K562 (cell line): ENCODE measurements around the gene RC3H2. TPM values are rescaled to one million over a fixed set of nuclear protein-coding genes. Genes with fewer than 3 reads are reported as not detected.

ENCODE experiments used
- ATAC-seq: fragments of 200-7000 bp; cut with Tn5 transposase; 3 replicates; pipeline ENCODE4 v1.9.1; 2020; ENCODE audit warnings: moderate library complexity
- BruUV-seq: library from RNA; stranded (reverse); fragments of 400-500 nt; replicated peaks from 2 replicates; lab custom pipeline; 2021; lab: Mats Ljungman, UMichigan
- CTCF ChIA-PET: fragments of 300-600 bp; formaldehyde crosslinking; extraction: SDS; loops from one replicate; lab custom pipeline; 2021; ENCODE audit warnings: low intra/inter-chr PET ratio; lab: Yijun Ruan, JAX
- POLR2A ChIA-PET: fragments of 300-600, 350-650 bp; sonication (Branson Sonifier 250); formaldehyde crosslinking; extraction: SDS; loops from one replicate; lab custom pipeline; 2021; ENCODE audit warnings: antibody characterized with exemption, inconsistent platforms; lab: Yijun Ruan, JAX
- DNase-seq, 4 experiments: peaks; one replicate each; pipeline versions ENCODE4 v3.0.0 to v3.0.0-alpha.2; 2011 to 2018; ENCODE audit warnings: low spot score in 3 of 4, mixed read lengths in 3 of 4; ENCODE audit errors: extremely low read depth in 1 of 4
- FAIRE-seq: peaks from 2 replicates; lab custom pipeline; 2011; peaks lifted over from hg19 to GRCh38; lab: Jason Lieb, UNC
- H2AFZ ChIP-seq: 2 replicates; pipeline ENCODE4 v1.6.0; 2011; ENCODE audit warnings: low read depth, low read length, control low read depth, inconsistent platforms
- H3K27ac ChIP-seq: fragments of 200-600 bp; 3 replicates; pipeline ENCODE4 v1.8.0; 2011; ENCODE audit warnings: low read depth, mild to moderate bottlenecking, control low read depth, inconsistent platforms, low read length, moderate library complexity, mixed read lengths; ENCODE audit errors: extremely low read depth
- H3K27me3 ChIP-seq, 2 experiments: fragments of 300-600 bp in 1 of 2; 2 replicates in 1 of 2; 3 replicates in 1 of 2; pipeline versions ENCODE4 v1.6.0 to v1.8.0; 2011; ENCODE audit warnings: inconsistent platforms in 2 of 2, low read length in 2 of 2, mild to moderate bottlenecking in 1 of 2, mixed read lengths in 1 of 2, moderate library complexity in 1 of 2; ENCODE audit not compliant: control insufficient read depth in 2 of 2, insufficient read depth in 2 of 2
- H3K36me3 ChIP-seq: fragments of 300-600 bp; 3 replicates; pipeline ENCODE4 v1.8.0; 2011; ENCODE audit warnings: mild to moderate bottlenecking, low read length, inconsistent platforms; ENCODE audit not compliant: control insufficient read depth, insufficient read depth
- H3K4me1 ChIP-seq, 2 experiments: fragments of 200-600 bp in 1 of 2; replicated peaks in 1 of 2; 2 replicates in 1 of 2; 3 replicates in 1 of 2; pipeline versions ENCODE4 v1.5.1 to v1.8.0; 2011; ENCODE audit warnings: inconsistent platforms in 2 of 2, low read length in 2 of 2, mild to moderate bottlenecking in 1 of 2, mixed read lengths in 1 of 2, moderate library complexity in 1 of 2; ENCODE audit not compliant: control insufficient read depth in 2 of 2, insufficient read depth in 2 of 2
- H3K4me2 ChIP-seq: 2 replicates; pipeline ENCODE4 v1.6.1; 2011; ENCODE audit warnings: low read length, control low read depth, inconsistent platforms, mixed read lengths; ENCODE audit not compliant: insufficient read depth
- H3K4me3 ChIP-seq: fragments of 200-600 bp; sonication (generic), shearing (Covaris generic); 2 replicates; pipeline ENCODE4 v1.5.1; 2016; ENCODE audit warnings: control low read depth, inconsistent platforms
- H3K79me2 ChIP-seq: fragments of 200-600 bp; 3 replicates; pipeline ENCODE4 v1.8.0; 2011; ENCODE audit warnings: low read length, inconsistent platforms; ENCODE audit not compliant: control insufficient read depth, insufficient read depth
- H3K9ac ChIP-seq, 2 experiments: 2 replicates each; pipeline versions ENCODE4 v1.6.0 to v1.6.1; 2011; ENCODE audit warnings: low read depth in 2 of 2, low read length in 2 of 2, control low read depth in 1 of 2, inconsistent platforms in 1 of 2, mild to moderate bottlenecking in 1 of 2, mixed read lengths in 1 of 2; ENCODE audit not compliant: insufficient read depth in 1 of 2
- H3K9me1 ChIP-seq: one replicate; pipeline ENCODE4 v1.6.0; 2011; ENCODE audit warnings: inconsistent platforms, mild to moderate bottlenecking, low read length, moderate library complexity; ENCODE audit not compliant: control insufficient read depth, insufficient read depth
- H3K9me3 ChIP-seq: replicated peaks from 2 replicates; pipeline ENCODE4 v1.5.1; 2011; ENCODE audit warnings: low read depth, low read length, inconsistent platforms; ENCODE audit not compliant: control insufficient read depth, insufficient read depth
- H4K20me1 ChIP-seq: replicated peaks from 2 replicates; pipeline ENCODE4 v1.6.1; 2011; ENCODE audit warnings: low read length, inconsistent platforms, mixed read lengths; ENCODE audit not compliant: control insufficient read depth, insufficient read depth
- BCL6 ChIP-seq: fragments of 250-450 bp; sonication (Bioruptor Pico); IDR thresholded peaks from 2 replicates; pipeline ENCODE4 v1.4.0; 2020
- C11orf30 ChIP-seq: fragments of 450-650 bp; IDR thresholded peaks from 2 replicates; pipeline ENCODE4 v1.6.1; 2016; ENCODE audit warnings: low read depth, mild to moderate bottlenecking
- CHD4 ChIP-seq: fragments of 200-600 bp; sonication (generic); IDR thresholded peaks from 3 replicates; pipeline ENCODE4 v1.6.1; 2012; ENCODE audit warnings: low read depth, mild to moderate bottlenecking, mixed read lengths, low read length, inconsistent platforms; ENCODE audit not compliant: insufficient read depth, insufficient replicate concordance, poor library complexity, severe bottlenecking
- EP400 ChIP-seq: fragments of 450-650 bp; IDR thresholded peaks from 2 replicates; pipeline ENCODE4 v1.6.1; 2017; ENCODE audit warnings: antibody characterized with exemption, mild to moderate bottlenecking, moderate library complexity
- GABPB2 ChIP-seq: fragments of 250-450 bp; sonication (Bioruptor Pico); conservative IDR thresholded peaks from 2 replicates; pipeline ENCODE4 v1.5.1; 2021; ENCODE audit warnings: mild to moderate bottlenecking
- LEF1 ChIP-seq: fragments of 450-650 bp; IDR thresholded peaks from 2 replicates; pipeline ENCODE4 v1.6.1; 2016; ENCODE audit warnings: mild to moderate bottlenecking
- NR4A1 ChIP-seq, 2 experiments: fragments of 250-450 bp in 1 of 2; fragments of 450-650 bp in 1 of 2; sonication (Bioruptor Pico) in 1 of 2; IDR thresholded peaks; 2 replicates each; pipeline versions ENCODE4 v1.4.0 to v1.6.1; 2016 to 2020; ENCODE audit warnings: mild to moderate bottlenecking in 2 of 2, missing compliant biosample characterization in 1 of 2, missing genetic modification characterization in 1 of 2, moderate library complexity in 1 of 2
- RBM22 ChIP-seq: fragments of 200-400 bp; formaldehyde crosslinking; IDR thresholded peaks from 2 replicates; pipeline ENCODE4 v1.6.1; 2018; ENCODE audit warnings: low read length, low read depth; ENCODE audit not compliant: poor library complexity, severe bottlenecking
- ZNF347 ChIP-seq: fragments of 450-650 bp; formaldehyde crosslinking; IDR thresholded peaks from 2 replicates; pipeline ENCODE4 v1.4.0; 2020; ENCODE audit warnings: low read depth, mild to moderate bottlenecking, moderate library complexity
- ZNF445 ChIP-seq: fragments of 250-450 bp; sonication (Bioruptor Pico); IDR thresholded peaks from 2 replicates; pipeline ENCODE4 v1.4.0; 2020; ENCODE audit warnings: low read depth, mild to moderate bottlenecking, moderate library complexity
- WGBS: fragments of 100-300 bp; shearing (Covaris generic); methylation state at CpG from one replicate; pipeline ENCODE4 v1.1.6; 2016; ENCODE audit warnings: low coverage, mixed read lengths; ENCODE audit not compliant: insufficient coverage; ENCODE audit errors: missing lambda C conversion rate; 5-methylcytosine and 5-hydroxymethylcytosine counted together
- in situ Hi-C: fragments of 300-500 bp; cut with MboI; formaldehyde crosslinking; loops from 4 replicates; pipeline ENCODE4 v1.15.0; 2018; ENCODE audit warnings: inconsistent platforms, mixed read lengths
- intact Hi-C: fragments of 100-400 bp; cut with micrococcal nuclease; formaldehyde crosslinking; loops from 2 replicates; pipeline ENCODE4 v1.14.2; 2022
- polyA plus RNA-seq, 8 experiments: library from polyadenylated mRNA; depleted of rRNA in 4 of 8; stranded (reverse) in 5 of 8; unstranded in 3 of 8; fragments of >200 nt; fragmentation: Nextera tagmentation in 2 of 8; fragmentation: Illumina TruSeq in 1 of 8; extraction: Ambion mirVana in 2 of 8; extraction: Trizol in 1 of 8; gene quantifications; 2 replicates each; pipeline versions ENCODE4 v1.2.1 to v1.2.3, GENCODE V29; 2011 to 2014; ENCODE audit warnings: inconsistent platforms in 1 of 8, missing spikeins in 1 of 8
- total RNA-seq, 7 experiments: library from RNA; depleted of rRNA in 6 of 7; stranded (reverse); fragments of >200 nt in 6 of 7; fragmentation: Illumina TruSeq in 2 of 7; extraction: Trizol in 2 of 7; gene quantifications; 2 replicates each; pipeline versions ENCODE4 v1.2.1 to v1.2.3, GENCODE V29; 2011 to 2021; ENCODE audit warnings: low replicate concordance in 1 of 7
- TF ChIP-seq, protein P1 (sequence below): fragments of 450-650 bp; formaldehyde crosslinking; IDR thresholded peaks from 2 replicates; pipeline ENCODE4 v1.4.0; 2020; ENCODE audit warnings: mild to moderate bottlenecking, mixed read lengths
- TF ChIP-seq, protein P2 (sequence below): fragments of 250-450 bp; sonication (Bioruptor Pico); IDR thresholded peaks from 2 replicates; pipeline ENCODE4 v1.9.0; 2021; ENCODE audit warnings: mild to moderate bottlenecking, inconsistent platforms

RC3H2 gene
- total and polyA plus RNA-seq, 9 of the 15 experiments (the other 6 are each of a cell fraction or from before 2014, with no cell fraction given): 5.6 to 35.4 (median 18.6) TPM

DNA sequence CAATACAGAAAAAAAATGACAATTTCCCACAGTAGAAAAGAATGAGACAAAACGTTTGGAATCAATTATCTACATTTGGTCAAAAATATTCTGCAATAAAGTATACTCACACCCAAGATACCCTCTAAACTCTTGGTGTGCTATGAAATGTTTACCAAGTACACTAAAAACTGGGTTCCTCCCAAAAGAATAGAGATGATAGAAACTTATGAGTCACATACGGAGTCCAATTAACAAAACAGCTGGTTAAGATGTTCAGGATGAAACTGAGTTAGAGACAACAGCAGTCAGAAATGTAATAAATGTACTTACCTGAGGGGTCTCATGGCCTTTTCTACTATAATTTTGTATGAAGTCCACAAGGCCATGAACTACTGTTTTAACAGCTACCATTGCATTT, 25.7 kb downstream of the RC3H2 start (continued):
- TF ChIP-seq NR4A1 (CRISPR knock-in tag; IDR thresholded peaks at IDR 0.05) (no peak), NR4A1 (tag; IDR thresholded peaks at IDR 0.05) (no peak)
- TF ChIP-seq, protein P1, sequence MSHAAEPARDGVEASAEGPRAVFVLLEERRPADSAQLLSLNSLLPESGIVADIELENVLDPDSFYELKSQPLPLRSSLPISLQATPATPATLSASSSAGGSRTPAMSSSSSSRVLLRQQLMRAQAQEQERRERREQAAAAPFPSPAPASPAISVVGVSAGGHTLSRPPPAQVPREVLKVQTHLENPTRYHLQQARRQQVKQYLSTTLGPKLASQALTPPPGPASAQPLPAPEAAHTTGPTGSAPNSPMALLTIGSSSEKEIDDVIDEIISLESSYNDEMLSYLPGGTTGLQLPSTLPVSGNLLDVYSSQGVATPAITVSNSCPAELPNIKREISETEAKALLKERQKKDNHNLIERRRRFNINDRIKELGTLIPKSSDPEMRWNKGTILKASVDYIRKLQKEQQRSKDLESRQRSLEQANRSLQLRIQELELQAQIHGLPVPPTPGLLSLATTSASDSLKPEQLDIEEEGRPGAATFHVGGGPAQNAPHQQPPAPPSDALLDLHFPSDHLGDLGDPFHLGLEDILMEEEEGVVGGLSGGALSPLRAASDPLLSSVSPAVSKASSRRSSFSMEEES (CRISPR knock-in tag): no peak

DNA sequence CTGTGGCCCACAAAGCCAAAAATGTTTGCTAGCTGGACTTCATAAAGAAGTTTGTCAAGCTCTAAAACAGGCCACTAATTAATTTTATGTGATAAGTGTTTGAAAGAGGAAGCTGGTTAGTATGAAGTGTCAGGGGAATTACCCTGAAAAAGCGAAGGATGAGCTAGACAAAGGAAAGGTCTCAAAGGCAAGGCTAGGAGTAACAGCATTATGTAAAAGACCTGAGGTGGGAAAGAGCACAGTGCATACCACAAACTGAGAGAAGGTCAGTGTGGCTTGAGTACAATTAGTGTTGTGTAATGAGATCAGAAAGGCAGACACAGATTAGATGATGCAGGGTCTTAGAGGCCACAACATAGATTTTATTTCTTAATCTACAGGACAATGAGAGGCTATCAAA, 29.6 kb downstream of the RC3H2 start:
- BruUV-seq: no TSS peak
- Histone ChIP-seq H4K20me1 (no peaks in the 10 kb centered on the region), H2AFZ (no peak overlapping the region), H3K4me1 (no peaks in the 10 kb centered on the region), H3K9ac (no peak overlapping the region), H3K9me3 (no peaks in the 10 kb centered on the region), H3K79me2 (no peaks in the 10 kb centered on the region), H3K4me2 (no peak overlapping the region), H3K9me1 (no peaks in the 10 kb centered on the region), H3K4me3 (no peak overlapping the region), H3K27me3 (no peaks in the 10 kb centered on the region), H3K27ac (no peak overlapping the region), H3K36me3 (peaks cover 90% of the 10 kb centered on the region)
- DNase-seq (no peak), FAIRE-seq (no peak), ATAC-seq (no peak)
- in situ Hi-C loops (no loop called here), intact Hi-C loops (no loop called here)
- ChIA-PET CTCF (no interaction called here), POLR2A (interaction anchor here (2.3 kb wide), 1 partner anchor 12 kb away, joined by 8 read pairs; no protein-coding TSS in a partner anchor)
- 94% methylated on average over 1 of the region's 1 CpG for WGBS
- TF ChIP-seq GABPB2 (CRISPR knock-in tag) (no peak), C11orf30 (no peak), CHD4 (no peak), BCL6 (CRISPR knock-in tag) (no peak), LEF1 (no peak), ZNF347 (CRISPR knock-in tag) (no peak), EP400 (no peak), ZNF445 (CRISPR knock-in tag) (no peak), RBM22 (no peak)
- TF ChIP-seq, protein P2, sequence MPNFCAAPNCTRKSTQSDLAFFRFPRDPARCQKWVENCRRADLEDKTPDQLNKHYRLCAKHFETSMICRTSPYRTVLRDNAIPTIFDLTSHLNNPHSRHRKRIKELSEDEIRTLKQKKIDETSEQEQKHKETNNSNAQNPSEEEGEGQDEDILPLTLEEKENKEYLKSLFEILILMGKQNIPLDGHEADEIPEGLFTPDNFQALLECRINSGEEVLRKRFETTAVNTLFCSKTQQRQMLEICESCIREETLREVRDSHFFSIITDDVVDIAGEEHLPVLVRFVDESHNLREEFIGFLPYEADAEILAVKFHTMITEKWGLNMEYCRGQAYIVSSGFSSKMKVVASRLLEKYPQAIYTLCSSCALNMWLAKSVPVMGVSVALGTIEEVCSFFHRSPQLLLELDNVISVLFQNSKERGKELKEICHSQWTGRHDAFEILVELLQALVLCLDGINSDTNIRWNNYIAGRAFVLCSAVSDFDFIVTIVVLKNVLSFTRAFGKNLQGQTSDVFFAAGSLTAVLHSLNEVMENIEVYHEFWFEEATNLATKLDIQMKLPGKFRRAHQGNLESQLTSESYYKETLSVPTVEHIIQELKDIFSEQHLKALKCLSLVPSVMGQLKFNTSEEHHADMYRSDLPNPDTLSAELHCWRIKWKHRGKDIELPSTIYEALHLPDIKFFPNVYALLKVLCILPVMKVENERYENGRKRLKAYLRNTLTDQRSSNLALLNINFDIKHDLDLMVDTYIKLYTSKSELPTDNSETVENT (CRISPR knock-in tag): no peak
